ENCODE measurements around the gene TRPM3.

Gene TRPM3

DNA sequence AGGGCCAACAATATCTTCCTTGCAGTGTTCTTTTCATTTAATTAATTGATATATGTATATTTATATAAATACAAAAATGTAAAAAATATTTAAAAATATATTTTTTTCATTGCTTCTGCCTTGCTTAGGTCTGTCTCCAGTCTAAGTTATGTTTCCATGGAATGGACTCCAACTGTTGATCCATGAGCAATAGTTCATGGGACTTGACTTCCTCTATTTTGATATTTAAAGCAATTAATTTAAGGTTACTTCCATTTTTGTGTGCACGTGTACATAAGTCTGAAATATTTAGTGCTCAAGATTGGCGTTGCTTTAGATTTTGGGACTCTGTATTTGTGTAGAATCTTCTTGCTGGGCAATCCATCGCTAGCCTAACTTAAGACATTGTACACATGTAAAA lies 551.6 kb downstream of the TRPM3 start:
- DNase-seq = no peak

GRCh38 chr9:70569070-70569772 lies 552.2 kb downstream of the TRPM3 start:
- no peak for DNase-seq

DNA sequence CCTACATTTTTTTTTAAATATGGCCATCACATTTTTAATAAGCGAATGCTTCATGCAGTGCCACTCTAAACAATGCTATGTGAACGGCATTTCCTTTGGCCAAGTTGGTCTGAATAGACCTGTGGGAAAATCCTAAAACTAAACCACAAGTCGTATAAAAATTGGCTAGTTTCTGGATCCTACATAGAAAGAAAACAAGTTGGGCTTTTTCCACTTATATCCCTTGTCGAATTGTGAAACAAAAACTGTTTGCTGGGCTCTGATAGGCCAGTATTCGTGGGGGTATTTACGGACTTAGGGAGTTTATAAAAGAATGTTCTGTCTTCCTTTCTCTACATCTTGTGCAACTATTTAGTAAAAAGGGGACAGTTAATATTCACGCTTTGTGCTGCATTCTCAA lies 553.9 kb downstream of the TRPM3 start:
- DNase-seq = no peak

GRCh38 chr9:70566751-70567150 lies 554.7 kb downstream of the TRPM3 start:
- no peak for DNase-seq

DNA sequence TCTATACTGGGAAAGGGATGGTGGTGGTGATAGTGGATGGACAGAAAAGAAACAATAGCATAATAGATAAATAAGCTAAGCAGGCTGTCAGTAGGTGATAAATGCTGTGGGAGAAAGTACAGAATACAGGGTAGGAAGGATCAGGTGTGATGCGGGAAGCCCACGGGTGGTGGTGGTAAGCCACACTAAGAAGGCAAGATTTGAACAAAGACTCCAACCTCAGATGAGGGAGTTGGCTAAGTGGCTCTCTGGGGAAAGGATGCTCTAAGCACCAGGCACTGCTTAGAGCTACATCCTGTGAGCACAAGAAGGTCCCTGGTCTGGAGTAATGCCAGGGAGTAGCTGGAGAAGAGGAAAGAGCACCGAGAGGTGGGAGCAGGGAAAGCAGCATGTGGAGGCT lies 555.4 kb downstream of the TRPM3 start:
- DNase-seq = no peak

DNA sequence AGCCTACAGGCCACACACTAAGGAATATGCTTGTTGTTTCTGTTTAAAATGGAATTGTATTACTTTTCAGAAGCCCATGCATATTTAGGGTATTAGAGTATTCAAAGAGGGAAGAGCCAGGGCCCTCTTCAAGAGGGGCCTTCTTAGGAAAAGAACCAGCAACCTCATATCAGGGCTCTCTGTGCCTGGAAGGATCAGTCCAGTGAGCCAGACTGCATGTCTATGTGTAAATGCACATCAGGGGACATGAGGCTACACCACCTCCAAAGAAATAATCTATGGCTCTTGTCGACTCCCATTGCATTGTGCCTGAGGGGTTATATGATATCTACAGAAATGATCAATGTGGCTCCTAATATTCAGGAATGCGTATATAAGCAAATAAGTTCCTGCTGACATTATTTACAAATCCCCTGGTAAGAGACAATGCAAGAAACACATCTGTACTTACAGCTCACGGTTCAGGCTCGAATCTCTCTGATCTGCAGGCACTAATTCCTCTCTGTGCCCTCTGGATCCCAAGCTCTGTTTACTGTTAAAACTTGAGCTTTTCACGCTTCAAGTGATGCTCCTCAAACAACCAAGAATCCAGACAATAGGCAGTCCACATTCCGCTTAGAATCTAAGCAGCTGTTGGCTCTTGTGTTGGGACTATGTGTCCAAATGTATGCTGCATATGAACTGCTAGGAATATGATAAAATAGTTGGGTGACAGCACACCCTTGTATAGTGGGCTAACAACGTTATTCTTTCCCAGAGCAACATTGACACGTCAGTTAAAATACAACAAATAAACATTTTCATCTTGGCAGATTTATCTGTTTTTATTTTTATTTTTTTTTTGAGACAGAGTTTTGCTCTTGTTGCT lies 556.7 kb downstream of the TRPM3 start:
- no peak for DNase-seq

GRCh38 chr9:70563431-70564204 lies 557.8 kb downstream of the TRPM3 start:
- no peak for DNase-seq

- no peak for DNase-seq
Observed at GRCh38 chr9:70563010-70563409, 558.4 kb downstream of the TRPM3 start.

DNA sequence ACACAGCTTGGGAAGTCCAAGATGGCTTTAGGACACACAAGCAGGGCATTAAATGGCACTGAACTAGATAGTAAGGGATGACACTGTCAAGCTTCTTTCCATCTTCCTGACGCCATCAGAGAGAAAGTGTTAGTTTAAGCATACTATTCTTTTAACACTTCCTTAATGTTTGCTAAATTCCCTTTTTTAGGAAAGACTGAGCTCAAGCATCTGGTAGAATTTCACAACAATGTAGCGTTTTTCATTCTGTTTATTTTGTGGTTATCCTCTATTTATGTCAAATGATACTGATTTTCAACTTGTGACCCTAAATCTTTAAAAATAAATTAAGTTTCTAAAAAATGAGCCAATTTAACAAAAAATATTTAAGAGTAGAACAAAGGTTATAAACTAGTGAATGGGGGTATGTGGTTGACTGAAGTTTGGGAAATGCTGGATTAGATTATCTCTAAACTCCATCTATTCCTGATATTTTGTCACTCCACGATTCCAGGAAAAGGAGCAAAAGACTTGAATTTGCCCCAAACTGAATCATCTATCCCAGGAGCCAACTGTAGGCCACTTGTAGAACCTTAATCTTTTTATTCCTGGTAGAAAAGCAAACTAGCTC lies 559.5 kb downstream of the TRPM3 start:
- DNase-seq = no peak

- no peak for DNase-seq
Observed at GRCh38 chr9:70561111-70561510, 560.3 kb downstream of the TRPM3 start.

DNA sequence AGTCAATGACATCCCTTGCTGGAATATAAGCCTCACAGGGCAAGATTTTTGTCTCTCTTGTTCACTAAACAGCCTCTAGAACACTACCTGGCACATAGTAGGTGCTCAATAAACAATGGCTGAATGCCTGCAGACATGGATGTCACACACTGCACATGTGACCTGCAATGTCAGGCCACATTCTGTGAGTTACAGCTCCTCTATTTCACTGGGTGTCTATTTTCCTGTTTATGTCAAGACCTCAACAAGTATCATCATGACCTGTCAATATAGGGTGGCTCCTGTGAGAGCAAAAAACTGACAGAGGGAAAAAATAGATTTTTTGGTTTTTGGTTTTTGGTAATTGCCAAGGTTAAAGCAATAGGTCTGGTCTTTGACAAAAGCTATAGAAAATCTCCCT lies 562.3 kb downstream of the TRPM3 start:
- DNase-seq = no peak

DNA sequence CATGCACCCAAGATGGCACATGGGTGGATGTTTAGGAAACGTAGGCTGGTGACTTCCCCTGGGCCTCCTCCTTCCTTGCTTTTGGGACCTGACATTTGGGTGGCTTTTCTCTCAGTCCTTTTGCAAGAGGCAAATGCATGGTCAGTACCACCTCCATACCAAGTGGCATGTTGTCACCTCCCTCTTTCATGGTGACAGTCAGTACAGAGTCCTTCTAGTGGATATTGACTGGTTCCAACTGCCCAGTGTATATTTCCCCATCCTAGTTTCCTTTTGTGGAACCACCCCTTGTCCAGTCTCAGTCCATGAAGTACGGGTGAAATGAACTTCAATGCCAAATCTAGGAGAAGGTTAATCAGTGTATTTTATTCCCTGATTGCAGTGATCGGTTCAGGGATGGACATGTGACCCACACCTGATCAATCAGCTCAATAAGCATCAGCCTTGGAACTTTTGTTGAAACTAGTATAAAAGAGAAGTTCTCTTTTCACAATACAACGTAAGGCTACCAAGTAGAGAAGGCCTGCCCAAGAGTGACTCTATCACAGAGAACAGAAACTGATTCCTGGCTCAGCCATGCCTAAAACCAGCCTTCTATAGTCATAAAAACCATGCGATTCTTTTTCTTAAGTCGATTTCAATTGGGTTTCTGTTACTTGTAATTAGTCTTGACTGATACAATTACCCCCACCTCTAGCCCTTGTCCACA lies 563.6 kb downstream of the TRPM3 start:
- DNase-seq = no peak

- no peak for DNase-seq
Observed at GRCh38 chr9:70556771-70557170, 564.6 kb downstream of the TRPM3 start.

DNA sequence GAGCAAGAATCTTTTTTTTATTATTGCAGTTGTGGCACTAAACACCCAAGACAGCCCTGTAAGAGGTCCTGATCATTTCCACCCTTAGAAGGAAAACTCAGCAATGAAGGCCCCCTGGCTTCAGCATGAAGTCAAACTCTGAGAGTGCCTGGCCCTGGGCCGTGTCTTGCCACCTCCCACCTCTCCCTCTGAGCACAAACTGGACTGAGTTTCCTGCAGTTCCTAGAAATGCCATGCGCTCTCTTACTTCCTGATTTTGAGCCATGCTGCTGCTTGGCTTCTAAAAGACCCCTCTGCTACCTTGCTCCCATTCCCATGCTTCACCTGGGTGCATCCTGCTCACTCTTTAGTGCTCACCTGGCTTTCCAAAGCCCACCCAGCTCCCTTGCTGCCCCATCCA lies 566.5 kb downstream of the TRPM3 start:
- DNase-seq = no peak

GRCh38 chr9:70553707-70554673 lies 567.4 kb downstream of the TRPM3 start:
- no peak for DNase-seq

- no peak for DNase-seq
Observed at GRCh38 chr9:70552561-70552960, 568.9 kb downstream of the TRPM3 start.

GRCh38 chr9:70551801-70552200 lies 569.6 kb downstream of the TRPM3 start:
- DNase-seq = no peak

DNA sequence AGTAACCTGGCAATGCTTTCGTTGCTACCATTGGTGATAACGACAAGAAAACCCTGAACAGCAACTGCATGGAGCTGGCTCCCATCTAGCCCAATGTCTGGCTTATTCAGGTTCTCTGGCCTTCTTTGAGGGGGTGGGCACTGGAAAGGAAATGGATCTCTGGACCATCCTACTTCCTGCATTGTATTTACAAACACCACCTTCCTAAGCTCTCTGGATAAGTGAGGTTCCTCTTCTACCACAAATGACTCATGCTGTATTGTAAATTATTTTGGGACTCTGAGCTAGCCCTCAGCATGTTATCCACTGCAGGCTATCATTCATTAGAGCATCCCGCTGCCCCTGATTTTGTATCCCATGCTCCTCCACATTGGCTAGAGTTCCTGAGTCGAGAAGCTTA lies 570.0 kb downstream of the TRPM3 start:
- no peak for DNase-seq

DNA sequence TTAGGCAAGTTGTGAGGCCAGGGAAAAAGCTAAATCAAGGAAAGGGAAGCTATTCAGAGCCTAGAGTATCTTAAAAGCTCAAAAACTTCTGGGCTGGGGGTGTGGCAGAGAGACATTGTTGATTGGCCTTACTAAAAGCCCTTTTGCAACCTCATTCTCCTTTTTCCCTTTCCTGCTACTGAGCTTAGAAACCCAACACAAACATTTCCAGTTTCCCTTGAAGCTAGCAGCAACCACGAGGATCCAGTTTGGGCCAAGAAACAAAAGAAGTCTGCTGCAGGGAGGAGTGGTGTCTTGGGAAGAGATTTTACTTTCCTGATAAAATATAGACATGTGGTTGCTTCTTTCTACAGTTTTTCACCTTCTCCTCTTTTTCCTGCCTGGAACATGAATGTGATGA lies 571.5 kb downstream of the TRPM3 start:
- no peak for DNase-seq

DNA sequence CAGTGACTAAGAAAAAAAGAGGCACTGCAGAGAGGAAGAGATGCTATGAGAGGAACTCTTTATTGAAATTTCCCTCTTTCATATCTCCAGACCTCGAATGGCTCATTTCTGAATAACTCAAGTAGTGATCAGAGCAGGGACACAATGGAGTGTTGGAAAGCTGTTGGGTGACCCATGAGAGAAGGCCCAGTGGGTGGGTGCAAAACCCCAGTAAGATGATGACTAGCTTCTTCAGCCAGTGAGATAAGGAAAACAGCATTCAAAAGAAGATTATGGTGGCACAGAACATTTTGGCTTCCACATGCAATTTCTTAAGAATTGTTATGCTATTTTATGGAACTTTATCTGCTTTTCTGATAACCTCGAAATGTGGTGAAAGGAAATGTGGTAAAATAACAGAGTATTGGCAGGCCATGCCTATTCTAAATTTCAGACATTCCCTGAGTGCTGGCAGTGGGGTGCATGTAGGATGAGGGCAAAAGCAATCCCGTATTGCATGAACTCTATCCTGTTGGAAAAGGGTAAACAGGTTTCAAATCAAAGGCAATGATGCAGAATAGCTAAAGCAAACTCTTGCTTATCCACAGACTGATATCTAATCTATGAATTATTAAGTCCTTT lies 579.0 kb downstream of the TRPM3 start:
- no peak for DNase-seq

DNA sequence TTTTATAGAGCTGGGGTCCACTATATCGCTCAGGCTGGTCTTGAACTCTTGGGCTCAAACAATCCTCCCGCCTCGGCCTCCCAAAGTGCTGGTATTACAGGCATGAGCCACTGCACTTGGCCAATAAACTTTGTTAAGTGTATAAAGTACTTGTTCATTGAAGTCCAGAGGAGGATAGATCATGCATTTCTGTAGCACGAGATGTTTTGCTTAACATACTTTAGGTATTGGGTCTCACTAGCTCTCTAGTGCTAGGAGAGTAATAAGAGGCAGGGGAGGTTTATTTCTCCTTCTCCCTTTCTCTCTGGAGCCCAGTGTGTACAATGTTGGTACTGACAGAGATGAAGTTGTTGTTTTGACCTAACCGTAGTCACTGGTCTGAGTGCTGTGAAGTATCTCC lies 581.4 kb downstream of the TRPM3 start:
- DNase-seq = no peak

Data from NCI-H510A treated with DMSO at 0.1 percent for 48 hours (cell line).